SK-N-SH treated with all-trans-retinoic acid at 6 μM for 48 hours (cell line): ENCODE results near the gene GPR45.

Experiments
- ATAC-seq: fragments of 200-7000 bp; cut with Tn5 transposase; 3 replicates; pipeline ENCODE4 v1.9.1; 2020; ENCODE audit warnings: mild to moderate bottlenecking, moderate library complexity
- ARNTL ChIP-seq: fragments of 450-650 bp; formaldehyde crosslinking; IDR thresholded peaks from 2 replicates; pipeline ENCODE4 v1.5.0; 2020; ENCODE audit warnings: low read depth, mild to moderate bottlenecking, moderate library complexity, borderline replicate concordance
- BACH2 ChIP-seq: fragments of 250-450 bp; sonication (Bioruptor Pico); IDR thresholded peaks from 2 replicates; pipeline ENCODE4 v1.9.0; 2021; ENCODE audit warnings: mild to moderate bottlenecking, borderline replicate concordance
- CSDC2 ChIP-seq: fragments of 250-450 bp; sonication (Bioruptor Pico); IDR thresholded peaks from 2 replicates; pipeline ENCODE4 v1.5.0; 2020; ENCODE audit warnings: mild to moderate bottlenecking, moderate library complexity
- CSRNP3 ChIP-seq: fragments of 250-450 bp; sonication (Bioruptor Pico); IDR thresholded peaks from 2 replicates; pipeline ENCODE4 v1.5.1; 2021; ENCODE audit warnings: mild to moderate bottlenecking, moderate library complexity
- ESRRG ChIP-seq: fragments of 250-450 bp; sonication (Bioruptor Pico); IDR thresholded peaks from 2 replicates; pipeline ENCODE4 v1.6.1; 2021; ENCODE audit warnings: mild to moderate bottlenecking
- GLIS3 ChIP-seq: fragments of 250-450 bp; sonication (Bioruptor Pico); IDR thresholded peaks from 2 replicates; pipeline ENCODE4 v1.5.0; 2020; ENCODE audit warnings: mild to moderate bottlenecking, moderate library complexity
- ISL1 ChIP-seq: fragments of 250-450 bp; sonication (Bioruptor Pico); IDR thresholded peaks from 2 replicates; pipeline ENCODE4 v2.1.2; 2022; ENCODE audit warnings: mild to moderate bottlenecking, moderate library complexity
- OSR1 ChIP-seq: fragments of 250-450 bp; sonication (Bioruptor Pico); IDR thresholded peaks from 2 replicates; pipeline ENCODE4 v1.8.0; 2022; ENCODE audit warnings: moderate library complexity, mild to moderate bottlenecking, inconsistent platforms
- PPARA ChIP-seq: fragments of 250-450 bp; sonication (Bioruptor Pico); IDR thresholded peaks from 2 replicates; pipeline ENCODE4 v1.5.0; 2020; ENCODE audit warnings: mild to moderate bottlenecking, borderline replicate concordance
- RARB ChIP-seq: fragments of 250-450 bp; sonication (Bioruptor Pico); IDR thresholded peaks from 2 replicates; pipeline ENCODE4 v1.8.0; 2021; ENCODE audit warnings: mild to moderate bottlenecking, moderate library complexity
- SNAI2 ChIP-seq: fragments of 250-450 bp; sonication (Bioruptor Pico); IDR thresholded peaks from 2 replicates; pipeline ENCODE4 v1.5.0; 2020; ENCODE audit warnings: mild to moderate bottlenecking, moderate library complexity
- TCF4 ChIP-seq: fragments of 250-450 bp; sonication (Bioruptor Pico); IDR thresholded peaks from 2 replicates; pipeline ENCODE4 v1.8.0; 2021; ENCODE audit warnings: mild to moderate bottlenecking, moderate library complexity, borderline replicate concordance
- TOX ChIP-seq: fragments of 250-450 bp; sonication (Bioruptor Pico); IDR thresholded peaks from 2 replicates; pipeline ENCODE4 v1.8.0; 2021; ENCODE audit warnings: mild to moderate bottlenecking, moderate library complexity, borderline replicate concordance
- ZC3H10 ChIP-seq: fragments of 250-450 bp; sonication (Bioruptor Pico); IDR thresholded peaks from 2 replicates; pipeline ENCODE4 v1.5.1; 2021; ENCODE audit warnings: mild to moderate bottlenecking, moderate library complexity
- ZFP3 ChIP-seq: fragments of 250-450 bp; sonication (Bioruptor Pico); IDR thresholded peaks from 2 replicates; pipeline ENCODE4 v1.5.0; 2020; ENCODE audit warnings: mild to moderate bottlenecking, moderate library complexity
- ZFP30 ChIP-seq: fragments of 450-650 bp; formaldehyde crosslinking; IDR thresholded peaks from 2 replicates; pipeline ENCODE4 v1.5.0; 2022; ENCODE audit warnings: mild to moderate bottlenecking, moderate library complexity
- ZNF565 ChIP-seq: fragments of 450-650 bp; formaldehyde crosslinking; conservative IDR thresholded peaks from 2 replicates; pipeline ENCODE4 v1.5.0; 2020; ENCODE audit warnings: low read depth, mild to moderate bottlenecking, moderate library complexity
- ZNF70 ChIP-seq: fragments of 450-650 bp; formaldehyde crosslinking; IDR thresholded peaks from 2 replicates; pipeline ENCODE4 v1.5.0; 2020; ENCODE audit warnings: mild to moderate bottlenecking, moderate library complexity
- ZNF8 ChIP-seq: fragments of 450-650 bp; formaldehyde crosslinking; IDR thresholded peaks from 2 replicates; pipeline ENCODE4 v1.5.0; 2020; ENCODE audit warnings: mild to moderate bottlenecking, moderate library complexity
- TF ChIP-seq, protein P1 (sequence below): fragments of 250-450 bp; sonication (Bioruptor Pico); IDR thresholded peaks from 2 replicates; pipeline ENCODE4 v1.8.0; 2020; ENCODE audit warnings: mild to moderate bottlenecking, moderate library complexity, borderline replicate concordance
- TF ChIP-seq, protein P2 (sequence below): fragments of 250-450 bp; sonication (Bioruptor Pico); IDR thresholded peaks from 2 replicates; pipeline ENCODE4 v1.5.0; 2020; ENCODE audit warnings: mild to moderate bottlenecking, moderate library complexity

GPR45 gene

GRCh38 chr2:105196651-105197050 lies 44.9 kb upstream of the GPR45 start:
- no peak for ATAC-seq
- TF ChIP-seq ZC3H10 (CRISPR knock-in tag): no peak
- TF ChIP-seq ZFP3: no peak
- no peak for TF ChIP-seq ARNTL
- no peak for TF ChIP-seq BACH2 (CRISPR knock-in tag)
- TF ChIP-seq ZNF70: no peak
- TF ChIP-seq OSR1 (CRISPR knock-in tag): no peak
- no peak for TF ChIP-seq ISL1 (CRISPR knock-in tag)
- TF ChIP-seq PPARA (CRISPR knock-in tag): no peak
- TF ChIP-seq TOX (CRISPR knock-in tag): no peak
- TF ChIP-seq, protein P1, sequence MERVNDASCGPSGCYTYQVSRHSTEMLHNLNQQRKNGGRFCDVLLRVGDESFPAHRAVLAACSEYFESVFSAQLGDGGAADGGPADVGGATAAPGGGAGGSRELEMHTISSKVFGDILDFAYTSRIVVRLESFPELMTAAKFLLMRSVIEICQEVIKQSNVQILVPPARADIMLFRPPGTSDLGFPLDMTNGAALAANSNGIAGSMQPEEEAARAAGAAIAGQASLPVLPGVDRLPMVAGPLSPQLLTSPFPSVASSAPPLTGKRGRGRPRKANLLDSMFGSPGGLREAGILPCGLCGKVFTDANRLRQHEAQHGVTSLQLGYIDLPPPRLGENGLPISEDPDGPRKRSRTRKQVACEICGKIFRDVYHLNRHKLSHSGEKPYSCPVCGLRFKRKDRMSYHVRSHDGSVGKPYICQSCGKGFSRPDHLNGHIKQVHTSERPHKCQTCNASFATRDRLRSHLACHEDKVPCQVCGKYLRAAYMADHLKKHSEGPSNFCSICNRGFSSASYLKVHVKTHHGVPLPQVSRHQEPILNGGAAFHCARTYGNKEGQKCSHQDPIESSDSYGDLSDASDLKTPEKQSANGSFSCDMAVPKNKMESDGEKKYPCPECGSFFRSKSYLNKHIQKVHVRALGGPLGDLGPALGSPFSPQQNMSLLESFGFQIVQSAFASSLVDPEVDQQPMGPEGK (CRISPR knock-in tag): no peak
- TF ChIP-seq, protein P2, sequence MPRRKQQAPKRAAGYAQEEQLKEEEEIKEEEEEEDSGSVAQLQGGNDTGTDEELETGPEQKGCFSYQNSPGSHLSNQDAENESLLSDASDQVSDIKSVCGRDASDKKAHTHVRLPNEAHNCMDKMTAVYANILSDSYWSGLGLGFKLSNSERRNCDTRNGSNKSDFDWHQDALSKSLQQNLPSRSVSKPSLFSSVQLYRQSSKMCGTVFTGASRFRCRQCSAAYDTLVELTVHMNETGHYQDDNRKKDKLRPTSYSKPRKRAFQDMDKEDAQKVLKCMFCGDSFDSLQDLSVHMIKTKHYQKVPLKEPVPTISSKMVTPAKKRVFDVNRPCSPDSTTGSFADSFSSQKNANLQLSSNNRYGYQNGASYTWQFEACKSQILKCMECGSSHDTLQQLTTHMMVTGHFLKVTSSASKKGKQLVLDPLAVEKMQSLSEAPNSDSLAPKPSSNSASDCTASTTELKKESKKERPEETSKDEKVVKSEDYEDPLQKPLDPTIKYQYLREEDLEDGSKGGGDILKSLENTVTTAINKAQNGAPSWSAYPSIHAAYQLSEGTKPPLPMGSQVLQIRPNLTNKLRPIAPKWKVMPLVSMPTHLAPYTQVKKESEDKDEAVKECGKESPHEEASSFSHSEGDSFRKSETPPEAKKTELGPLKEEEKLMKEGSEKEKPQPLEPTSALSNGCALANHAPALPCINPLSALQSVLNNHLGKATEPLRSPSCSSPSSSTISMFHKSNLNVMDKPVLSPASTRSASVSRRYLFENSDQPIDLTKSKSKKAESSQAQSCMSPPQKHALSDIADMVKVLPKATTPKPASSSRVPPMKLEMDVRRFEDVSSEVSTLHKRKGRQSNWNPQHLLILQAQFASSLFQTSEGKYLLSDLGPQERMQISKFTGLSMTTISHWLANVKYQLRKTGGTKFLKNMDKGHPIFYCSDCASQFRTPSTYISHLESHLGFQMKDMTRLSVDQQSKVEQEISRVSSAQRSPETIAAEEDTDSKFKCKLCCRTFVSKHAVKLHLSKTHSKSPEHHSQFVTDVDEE (CRISPR knock-in tag): no peak
- TF ChIP-seq ESRRG (CRISPR knock-in tag): no peak
- no peak for TF ChIP-seq ZNF565 (CRISPR knock-in tag)
- TF ChIP-seq ZFP30 (CRISPR knock-in tag): no peak
- TF ChIP-seq ZNF8 (CRISPR knock-in tag): no peak
- no peak for TF ChIP-seq TCF4
- no peak for TF ChIP-seq GLIS3 (CRISPR knock-in tag)
- no peak for TF ChIP-seq RARB
- no peak for TF ChIP-seq CSDC2 (CRISPR knock-in tag)
- TF ChIP-seq, all 23 proteins: peak for 0

- TF ChIP-seq ESRRG (CRISPR knock-in tag) (no peak), TCF4 (no peak), TOX (CRISPR knock-in tag) (no peak), ZC3H10 (CRISPR knock-in tag) (no peak), ARNTL (no peak), ZFP3 (no peak)
- ATAC-seq: no peak
These were observed 25.9 kb upstream of the GPR45 start for GRCh38 chr2:105215586-105216192.

DNA sequence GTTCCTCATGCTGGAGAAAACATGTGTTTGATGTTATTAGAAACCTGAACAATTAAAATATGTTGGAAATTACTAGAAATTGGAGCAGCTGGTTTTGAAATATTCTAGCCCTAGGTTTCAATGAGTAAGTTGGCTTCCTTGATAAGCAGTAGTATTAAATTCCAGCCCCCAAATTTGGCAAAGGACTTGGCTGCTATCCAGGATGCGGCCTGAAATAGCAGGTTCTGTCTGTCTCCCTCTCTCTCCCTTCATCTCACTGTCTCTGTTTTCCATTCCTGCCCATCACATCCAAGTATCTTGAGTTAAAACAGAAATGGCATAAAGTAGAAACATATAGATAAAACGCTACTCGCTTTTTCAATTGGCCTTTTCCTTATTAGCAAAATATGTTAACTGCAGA lies 20.9 kb upstream of the GPR45 start:
- TF ChIP-seq, protein P1 (CRISPR knock-in tag): no peak
- TF ChIP-seq ZFP30 (CRISPR knock-in tag) (no peak), SNAI2 (CRISPR knock-in tag) (no peak), ESRRG (CRISPR knock-in tag) (no peak), ZNF8 (CRISPR knock-in tag) (no peak), ISL1 (CRISPR knock-in tag) (peak; percentile 25; the same call in 1 of the 2 replicates), TCF4 (peak; percentile 40; the same call in 1 of the 2 replicates), CSRNP3 (CRISPR knock-in tag) (no peak), ARNTL (no peak), OSR1 (CRISPR knock-in tag) (no peak)
- TF ChIP-seq, protein P2 (CRISPR knock-in tag): peak; percentile 46; the same call in 1 of the 2 replicates
- TF ChIP-seq, all 23 proteins: peak for 3
- peak; percentile 38; the same call in 2 of the 3 replicates for ATAC-seq
